Stimulated activated CD4-positive, alpha-beta T cell treated with anti-CD3 and anti-CD28 coated beads, Interleukin-4, amount 100 ng/mL, for 48 hours (primary cell): ENCODE results near the gene ZNF280D.
A peak's percentile ranks its signal among the peaks of the same experiment; 100 is the strongest.
"Not testable (repeated sequence)": the region's sequence is repeated elsewhere in the genome, so short reads cannot be mapped to it uniquely, and the experiment has no call there.

Source experiments
- DNase-seq, 2 donors: peaks; one replicate each; pipeline ENCODE4 v3.0.0-alpha.2; 2020; ENCODE audit warnings: low read depth in 2 of 2

The ZNF280D gene, protein sequence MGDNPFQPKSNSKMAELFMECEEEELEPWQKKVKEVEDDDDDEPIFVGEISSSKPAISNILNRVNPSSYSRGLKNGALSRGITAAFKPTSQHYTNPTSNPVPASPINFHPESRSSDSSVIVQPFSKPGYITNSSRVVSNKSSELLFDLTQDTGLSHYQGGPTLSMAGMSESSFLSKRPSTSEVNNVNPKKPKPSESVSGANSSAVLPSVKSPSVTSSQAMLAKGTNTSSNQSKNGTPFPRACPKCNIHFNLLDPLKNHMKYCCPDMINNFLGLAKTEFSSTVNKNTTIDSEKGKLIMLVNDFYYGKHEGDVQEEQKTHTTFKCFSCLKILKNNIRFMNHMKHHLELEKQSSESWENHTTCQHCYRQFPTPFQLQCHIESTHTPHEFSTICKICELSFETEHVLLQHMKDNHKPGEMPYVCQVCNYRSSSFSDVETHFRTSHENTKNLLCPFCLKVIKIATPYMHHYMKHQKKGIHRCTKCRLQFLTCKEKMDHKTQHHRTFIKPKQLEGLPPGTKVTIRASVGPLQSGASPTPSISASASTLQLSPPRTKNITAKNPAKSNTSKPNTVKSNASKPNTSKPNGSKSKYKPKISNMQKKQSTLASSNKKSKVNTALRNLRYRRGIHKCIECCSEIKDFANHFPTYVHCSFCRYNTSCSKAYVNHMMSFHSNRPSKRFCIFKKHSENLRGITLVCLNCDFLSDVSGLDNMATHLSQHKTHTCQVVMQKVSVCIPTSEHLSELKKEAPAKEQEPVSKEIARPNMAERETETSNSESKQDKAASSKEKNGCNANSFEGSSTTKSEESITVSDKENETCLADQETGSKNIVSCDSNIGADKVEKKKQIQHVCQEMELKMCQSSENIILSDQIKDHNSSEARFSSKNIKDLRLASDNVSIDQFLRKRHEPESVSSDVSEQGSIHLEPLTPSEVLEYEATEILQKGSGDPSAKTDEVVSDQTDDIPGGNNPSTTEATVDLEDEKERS

DNA sequence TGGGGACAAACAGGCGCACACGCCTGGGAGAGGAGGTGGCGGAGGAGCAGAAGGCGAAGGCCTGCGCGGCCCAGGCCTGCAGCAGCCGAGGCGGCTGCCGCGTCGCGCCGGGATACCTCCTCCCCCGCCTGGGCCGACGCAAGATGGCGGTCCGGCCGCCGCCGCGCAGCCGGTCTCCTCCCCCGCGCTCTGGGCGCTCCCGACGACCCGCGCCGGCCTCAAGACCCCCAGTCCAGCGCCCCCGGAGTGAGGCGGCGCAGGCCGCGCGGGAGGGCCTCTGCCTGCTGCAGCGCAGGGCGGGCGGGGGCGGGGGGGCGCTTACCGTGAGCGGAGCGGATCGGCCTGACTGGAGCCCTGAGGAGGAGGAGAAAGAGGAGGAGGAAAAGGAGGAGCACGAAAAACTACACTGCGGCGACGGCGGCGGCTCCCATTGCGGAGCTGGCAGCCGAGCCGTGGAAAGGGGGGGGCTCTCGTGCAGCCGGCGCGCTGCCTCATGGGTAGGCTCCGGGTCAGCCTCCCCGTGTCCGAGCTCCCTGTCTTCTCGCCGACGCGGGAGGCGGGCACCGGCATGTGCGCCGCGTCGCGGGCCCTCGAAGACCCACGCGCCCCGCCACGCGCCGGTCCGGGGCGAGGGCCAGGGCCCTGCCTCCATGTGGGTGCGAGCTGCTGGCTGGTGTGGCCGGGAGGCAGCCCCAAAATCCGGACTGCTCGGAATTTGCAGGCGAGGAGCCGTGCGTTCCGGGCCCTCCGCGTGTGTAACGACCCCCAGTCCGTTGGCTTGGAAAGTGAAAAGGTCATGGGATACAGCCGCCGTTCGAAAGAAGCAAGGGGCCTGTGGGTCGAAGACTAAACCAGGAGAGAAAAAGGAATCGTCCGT is at the start of gene ZNF280D:
TSS of gene ZNF280D (minus strand) at position 374 of the 877 bp plus-strand sequence. CDS start 26,400 bp downstream, outside the sequence.
- DNase-seq, result peak; percentile 67 to 75

DNA sequence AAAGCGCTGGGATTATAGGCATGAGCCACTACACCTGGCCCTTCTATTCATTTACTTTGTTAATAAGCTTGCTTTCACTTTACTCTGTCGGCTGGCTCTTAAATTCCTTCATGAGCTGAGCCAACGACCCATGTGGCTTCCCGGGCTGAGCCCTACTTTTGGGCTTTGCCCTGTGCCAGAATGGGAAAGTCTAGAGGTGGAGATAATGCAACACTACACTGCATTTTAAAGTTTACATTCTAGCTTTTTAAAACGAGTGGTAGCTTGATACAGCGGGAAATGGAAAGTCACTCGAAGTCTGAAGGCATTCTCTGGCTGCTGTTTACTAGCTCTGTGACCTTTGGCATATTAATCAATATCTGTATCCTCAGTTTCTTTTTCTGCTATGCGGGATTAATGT is 49.0 kb upstream of the ZNF280D start:
- no peak for DNase-seq

DNA sequence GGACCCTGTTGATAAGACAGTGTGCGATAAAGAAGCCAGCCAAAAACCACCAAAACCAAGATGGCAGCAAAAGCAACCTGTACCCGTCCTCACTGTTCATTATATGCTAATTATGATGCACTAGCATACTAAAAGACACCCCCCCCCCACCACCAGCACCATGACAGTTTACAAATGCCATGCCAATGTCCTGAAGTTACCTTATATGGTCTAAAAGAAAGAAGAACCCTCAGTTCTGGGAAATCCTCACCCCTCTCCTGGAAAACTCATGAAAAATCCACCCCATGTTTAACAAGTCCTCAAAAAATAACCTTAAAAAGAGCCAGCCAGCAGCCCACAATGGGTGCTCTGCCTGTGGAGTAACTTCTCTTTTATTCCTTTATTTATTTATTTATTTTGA is 48.4 kb upstream of the ZNF280D start:
- no peak for DNase-seq

DNA sequence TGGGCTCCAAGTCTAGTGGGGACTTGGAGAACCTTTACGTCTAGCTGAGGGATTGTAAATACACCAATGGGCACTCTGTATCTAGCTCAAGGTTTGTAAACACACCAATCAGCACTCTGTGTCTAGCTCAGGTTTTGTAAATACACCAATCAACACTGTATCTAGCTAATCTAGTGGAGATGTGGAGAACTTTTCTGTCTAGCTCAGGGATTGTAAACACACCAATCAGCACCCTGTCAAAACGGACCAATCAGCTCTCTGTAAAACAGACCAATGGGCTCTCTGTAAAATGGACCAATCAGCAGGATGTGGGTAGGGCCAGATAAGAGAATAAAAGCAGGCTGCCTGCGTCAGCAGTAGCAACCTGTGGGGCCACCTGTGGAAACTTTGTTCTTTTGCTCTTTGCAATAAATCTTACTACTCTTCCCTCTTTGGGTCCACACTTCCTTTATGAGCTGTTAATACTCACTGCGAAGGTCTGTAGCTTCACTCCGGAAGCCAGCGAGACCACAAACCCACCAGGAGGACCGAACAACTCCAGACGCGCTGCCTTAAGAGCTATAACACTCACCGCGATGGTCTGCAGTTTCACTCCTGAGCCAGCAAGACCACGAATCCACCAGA is 46.9 kb upstream of the ZNF280D start:
- DNase-seq, result not testable (repeated sequence)

DNA sequence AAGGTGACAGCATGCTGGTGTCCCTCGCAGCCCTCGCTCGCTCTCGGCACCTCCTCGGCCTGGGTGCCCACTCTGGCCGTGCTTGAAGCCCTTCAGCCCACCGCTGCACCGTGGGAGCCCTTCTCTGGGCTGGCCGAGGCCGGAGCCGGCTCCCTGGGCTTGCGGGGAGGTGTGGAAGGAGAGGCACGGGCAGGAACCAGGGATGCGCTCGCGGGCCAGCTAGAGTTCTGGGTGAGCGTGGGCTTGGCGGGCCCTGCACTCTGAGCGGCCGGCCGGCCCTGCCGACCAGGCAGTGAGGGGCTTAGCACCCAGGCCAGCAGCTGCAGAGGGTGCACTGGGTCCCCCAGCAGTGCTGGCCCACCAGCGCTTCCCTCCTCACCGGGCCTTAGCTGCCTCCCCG is 46.1 kb upstream of the ZNF280D start:
- not testable (repeated sequence) for DNase-seq

DNA sequence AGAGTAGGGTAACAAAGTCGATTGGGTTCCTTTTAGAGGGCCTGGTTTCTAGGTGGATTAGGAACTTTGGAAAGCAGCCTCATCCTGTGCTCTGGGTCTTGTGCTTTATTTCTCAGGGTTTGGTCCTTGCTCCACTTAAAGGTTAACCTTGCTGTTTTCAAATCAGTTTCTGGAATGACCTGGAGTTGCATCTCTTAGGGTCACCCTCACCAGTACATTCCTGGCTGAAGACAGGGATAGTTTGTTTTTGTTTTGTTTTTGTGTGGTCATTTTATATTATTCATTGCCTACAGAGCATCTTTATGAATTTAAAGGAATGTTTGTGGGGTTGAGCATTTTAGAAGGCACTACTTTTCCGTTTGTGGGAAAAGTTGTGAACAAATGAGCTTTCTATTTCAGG is 45.5 kb upstream of the ZNF280D start:
- no peak for DNase-seq

DNA sequence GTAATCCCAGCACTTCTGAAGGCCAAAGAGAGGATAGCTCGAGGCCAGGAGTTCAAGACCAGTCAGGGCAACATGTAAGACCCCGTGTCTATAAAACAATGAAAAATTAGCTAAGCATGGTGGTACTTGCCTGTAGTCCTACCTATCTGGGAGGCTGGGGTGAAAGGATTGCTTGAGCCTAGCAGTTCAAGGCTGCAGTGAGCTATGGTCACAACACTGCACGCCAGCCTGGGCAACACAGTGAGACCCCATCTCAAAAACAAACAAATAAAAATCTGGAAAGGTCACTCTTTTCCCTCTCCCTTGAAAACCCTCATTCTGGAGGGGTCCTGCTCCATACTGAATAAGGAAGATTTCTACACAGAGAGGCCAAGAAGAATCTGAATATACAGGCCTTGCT is 43.5 kb upstream of the ZNF280D start:
- no peak for DNase-seq

DNA sequence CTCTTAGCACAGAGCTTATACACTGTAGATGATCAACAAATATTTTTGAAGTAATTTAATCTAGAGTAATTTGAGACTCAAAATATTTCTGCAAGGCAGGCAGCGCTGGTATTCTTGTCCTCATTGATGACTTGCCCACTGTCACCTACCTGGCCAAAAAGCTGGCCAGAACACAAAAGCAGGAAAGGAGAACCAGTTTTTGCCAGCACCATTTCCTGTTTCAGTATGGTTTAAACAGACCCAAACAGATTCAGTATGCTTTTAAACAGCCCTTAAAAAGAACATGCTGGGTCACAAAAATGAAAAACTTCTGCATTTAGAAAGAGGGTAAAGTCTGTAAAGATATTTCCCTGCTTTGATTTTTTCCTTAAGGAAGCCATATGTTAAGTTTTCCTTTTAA is 42.3 kb upstream of the ZNF280D start:
- DNase-seq, result no peak

DNA sequence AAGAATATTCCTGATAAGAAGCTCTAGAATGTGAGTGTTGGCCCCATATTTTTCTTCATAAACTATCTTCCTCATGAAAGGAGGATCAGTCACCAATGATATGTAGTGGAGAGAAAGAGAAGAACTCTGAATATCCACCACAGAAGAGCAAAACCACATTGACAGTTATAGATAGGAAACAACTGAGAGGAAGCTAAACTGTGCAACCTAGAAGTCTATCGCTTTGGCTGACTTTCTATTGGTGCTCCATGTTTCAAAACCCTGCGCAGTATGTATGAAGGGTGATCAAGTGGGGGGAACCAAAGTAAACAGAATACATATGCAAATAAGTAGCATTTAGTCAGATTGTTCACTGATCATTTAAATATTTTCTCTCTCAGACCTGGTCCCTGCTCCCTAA is 41.0 kb upstream of the ZNF280D start:
- DNase-seq, result no peak

DNA sequence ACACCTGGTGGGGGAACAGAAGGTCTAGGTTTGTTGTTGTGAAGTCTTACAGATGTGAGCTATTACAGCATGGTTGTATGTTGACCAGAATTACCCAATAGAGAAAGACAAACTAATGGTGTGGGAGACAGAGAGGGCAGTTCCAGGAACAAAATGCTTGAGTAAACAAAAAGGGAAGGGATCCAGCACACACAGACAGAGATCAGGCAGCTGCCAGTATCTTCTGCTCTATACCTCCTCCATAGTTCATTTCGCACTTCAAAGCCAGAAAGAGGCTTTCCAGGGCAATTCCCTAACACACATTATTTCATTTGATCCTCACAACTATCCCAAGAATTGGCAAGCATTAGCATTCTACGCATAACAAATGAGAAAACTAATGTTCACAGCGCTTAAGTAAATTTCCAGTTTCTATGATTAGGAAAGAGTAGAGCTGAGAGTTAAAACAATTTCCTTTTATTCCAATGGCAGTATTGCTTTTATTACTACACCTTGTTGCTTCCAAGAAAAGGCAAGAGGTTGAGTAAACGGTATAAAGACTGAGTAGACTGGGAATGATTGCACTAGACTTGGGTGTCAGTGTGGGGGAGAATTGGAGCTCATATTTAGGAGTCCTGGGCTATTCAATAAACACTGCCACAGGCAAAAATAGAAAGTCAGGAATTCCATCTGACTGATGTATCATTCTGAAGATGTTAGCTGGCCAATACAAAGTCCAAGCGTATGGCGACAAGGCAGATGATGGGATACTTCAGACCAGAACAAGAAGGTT is 39.7 kb upstream of the ZNF280D start:
- DNase-seq, result no peak

DNA sequence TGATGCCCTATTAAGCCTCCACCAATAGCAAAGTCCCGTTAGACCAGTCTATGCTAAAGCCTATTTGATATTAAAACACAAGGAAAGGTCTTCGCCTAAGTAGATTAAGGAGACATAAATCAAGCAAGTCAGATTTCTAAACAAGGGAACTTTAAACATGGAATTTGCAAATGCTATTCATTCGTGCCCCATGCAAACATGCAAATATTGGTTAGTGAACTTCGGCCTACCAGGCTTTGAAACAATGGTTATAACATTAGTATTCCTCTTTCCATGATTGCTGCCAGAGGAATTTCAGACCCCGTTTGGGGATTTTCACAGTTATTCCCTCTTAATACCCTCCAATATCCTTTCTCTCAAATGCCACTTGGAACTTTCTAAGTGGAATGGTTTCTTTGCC is 36.9 kb upstream of the ZNF280D start:
- no peak for DNase-seq

DNA sequence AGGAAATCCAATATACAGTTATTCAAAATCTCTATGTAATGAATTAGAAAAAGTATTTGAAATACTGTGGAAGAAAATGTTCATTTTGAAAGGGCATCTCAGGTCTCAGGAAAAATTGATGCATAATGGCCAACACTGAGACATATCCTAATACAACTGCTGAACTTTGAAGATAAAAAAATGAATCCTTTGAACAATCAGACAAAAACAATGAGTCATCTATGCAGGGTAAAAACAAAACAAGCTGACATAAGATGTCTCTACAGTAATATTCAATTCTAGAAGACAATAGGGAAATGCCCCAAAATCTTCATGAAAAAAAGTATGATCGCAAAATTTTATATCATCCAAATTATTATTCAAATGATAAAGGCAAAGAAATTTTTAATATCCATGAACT is 34.0 kb upstream of the ZNF280D start:
- DNase-seq, result no peak

DNA sequence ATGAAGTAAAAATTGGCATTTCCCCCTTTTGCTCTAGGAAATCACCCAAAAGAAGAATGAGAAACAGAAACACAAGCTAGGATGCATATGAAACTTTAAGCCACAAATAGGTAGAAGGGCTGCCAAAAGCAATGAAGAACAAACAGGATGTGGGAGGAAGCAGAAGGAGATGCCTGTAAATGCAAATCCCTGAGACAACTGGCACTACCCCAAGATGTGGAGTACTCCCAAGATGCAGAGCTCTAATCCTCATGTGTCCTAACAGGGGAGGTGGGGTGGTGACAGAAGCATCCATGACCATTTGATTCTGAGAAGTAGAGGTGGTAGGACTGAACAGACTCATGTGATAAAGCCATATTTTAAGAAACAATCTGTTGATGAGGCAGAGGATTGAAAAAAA is 31.9 kb upstream of the ZNF280D start:
- DNase-seq, result no peak

DNA sequence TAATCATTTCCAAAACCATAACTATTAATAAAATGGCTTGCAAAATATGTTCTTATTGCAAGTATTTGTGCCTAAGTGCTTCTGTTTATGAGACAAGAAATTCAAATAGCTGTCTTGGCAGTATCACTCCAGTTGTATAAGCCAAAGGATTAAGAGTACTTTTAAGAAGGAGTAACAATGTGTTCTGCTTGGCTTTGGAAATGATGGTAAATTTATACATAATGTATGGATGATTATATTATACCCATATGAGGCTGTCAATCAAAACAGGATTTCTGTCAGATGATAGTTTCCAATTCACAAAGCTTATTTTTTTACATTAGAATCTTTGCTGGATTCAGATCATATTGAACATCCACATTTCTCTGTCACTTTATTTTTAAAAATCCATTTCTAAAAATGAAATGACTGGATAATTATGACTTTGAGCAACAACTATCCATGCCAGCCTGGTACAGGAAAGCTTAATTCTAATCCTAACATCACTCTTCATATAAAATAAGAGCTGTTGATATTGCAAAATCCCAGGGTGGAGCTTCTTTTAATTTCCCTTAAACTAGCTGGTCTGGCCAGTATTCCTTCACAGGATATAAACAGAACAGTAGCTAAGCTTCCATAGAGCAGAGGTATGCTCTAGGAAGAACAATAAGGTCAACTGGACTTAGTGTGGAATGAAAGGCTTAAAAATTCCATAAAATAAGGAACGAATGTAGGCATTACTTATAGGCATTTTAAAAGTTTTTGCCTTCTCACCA is 30.0 kb upstream of the ZNF280D start:
- no peak for DNase-seq

DNA sequence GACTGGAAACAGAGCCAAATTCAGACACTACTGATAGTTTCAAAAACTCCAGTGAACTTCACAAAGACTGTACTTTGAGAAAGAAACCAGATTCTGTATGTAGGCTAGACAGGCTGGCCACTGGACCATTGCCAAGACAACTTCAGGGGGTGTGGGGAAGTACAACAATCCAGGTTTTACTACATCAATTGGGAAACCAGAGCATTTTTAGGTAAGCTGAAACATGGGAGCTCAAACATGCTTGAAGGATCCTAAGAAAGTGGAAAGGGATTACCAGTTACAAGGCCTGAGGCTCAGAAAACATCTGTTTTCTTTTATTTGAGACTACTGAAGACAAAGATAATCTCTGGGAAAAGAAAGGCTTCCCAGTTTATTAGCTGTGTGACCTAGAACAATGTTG is 26.9 kb upstream of the ZNF280D start:
- no peak for DNase-seq

DNA sequence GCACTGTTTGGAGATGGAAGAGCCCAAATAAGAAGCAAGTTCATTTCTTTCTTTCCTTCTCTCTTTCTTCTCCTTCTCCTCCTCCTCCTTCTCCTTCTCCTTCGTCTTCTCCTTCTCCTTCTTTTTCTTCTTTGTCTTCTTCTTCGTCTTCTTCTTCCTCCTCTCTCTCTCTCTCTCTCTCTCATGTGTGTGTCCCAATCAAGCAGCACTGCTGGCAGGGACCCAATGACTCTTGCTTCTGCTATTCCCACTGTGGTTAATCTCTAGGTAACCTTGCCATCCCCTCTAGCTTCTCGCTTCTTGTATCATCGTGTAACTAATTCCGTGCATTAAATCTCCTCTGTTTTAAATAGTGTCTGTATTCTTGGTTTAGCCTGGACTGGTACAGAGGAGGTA is 26.1 kb upstream of the ZNF280D start:
- no peak for DNase-seq

DNA sequence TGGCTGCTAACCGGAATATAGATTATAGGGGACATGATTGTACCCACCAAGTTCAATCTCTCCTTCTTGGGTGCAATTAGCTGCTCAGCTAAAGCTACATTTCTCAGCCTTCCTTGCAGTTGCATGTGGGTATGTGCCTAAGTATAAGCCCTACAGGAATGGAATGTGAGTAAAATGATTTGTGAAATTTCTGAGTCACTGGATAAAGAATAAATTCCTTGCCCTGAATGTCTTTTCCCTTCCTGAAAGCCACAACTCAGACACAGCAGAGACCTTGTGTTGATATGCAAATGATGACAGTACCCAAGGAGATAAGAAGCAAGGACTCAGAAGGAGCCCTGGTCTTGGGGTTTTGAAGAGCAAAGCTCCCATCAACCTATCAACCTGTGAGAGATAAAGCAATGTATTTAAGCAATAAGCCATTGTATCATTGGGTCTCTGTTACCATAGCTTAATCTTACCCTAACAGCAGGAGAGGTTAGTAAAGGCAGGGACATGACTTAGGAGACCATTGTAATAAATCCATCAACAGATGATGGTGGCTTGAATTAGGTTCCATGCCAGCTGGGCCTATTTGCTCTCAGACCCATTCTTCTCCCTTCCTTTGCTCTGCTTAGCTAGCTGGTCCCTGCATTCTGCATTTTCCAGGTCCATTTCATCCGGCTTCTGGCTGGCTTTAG is 25.6 kb upstream of the ZNF280D start:
- DNase-seq, result no peak

DNA sequence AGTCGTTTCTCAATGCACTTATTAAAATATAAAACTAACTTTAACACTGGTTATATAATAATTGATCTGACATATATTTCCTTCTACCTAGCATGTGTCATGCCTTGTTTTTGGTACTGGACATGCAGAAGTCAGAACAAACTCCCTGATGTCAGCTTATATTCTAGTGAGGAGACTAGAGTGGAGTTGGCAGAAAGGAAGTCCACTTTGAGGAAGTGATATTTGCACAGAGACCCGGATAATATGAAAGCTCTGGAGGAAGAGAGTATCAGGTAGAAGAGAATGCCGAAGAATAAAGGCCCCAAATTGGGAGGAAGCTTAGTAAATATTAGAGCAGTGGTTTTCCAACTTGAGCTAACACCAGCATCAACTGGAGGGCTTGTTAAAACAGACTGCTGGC is 24.6 kb upstream of the ZNF280D start:
- DNase-seq, result no peak

DNA sequence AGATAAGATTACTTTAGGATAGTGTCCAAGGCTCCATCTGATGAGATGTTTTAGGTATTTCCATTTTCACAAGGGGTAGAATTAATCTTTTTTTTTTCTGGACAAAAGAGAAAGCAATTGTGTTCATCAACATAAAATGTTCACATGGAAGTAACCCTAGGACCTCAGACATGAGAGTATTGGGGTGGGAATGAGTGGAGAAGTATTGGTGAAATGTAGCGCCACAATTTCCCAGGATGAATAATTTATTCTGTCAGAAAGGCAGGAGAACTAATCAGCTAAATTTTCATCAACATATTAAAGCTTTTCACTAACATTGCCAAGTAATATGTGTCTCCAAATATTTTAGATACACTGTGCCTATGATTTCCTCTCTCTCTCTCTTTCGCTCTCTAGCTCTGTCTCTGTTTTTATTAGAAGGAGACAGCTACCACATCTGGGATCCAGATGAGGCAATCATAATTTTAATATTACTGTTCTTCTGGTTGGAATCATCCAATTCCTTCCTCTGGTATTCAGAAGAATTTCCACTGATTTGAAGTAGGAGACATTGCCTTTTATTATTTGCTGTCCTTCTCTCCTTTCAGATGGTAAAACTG is 21.6 kb upstream of the ZNF280D start:
- DNase-seq, result no peak
